ACC112 (cell line): ENCODE results near the gene GRIK1.

Experiments used
- H2AFZ ChIP-seq: fragments of 200-600 bp; sonication (generic); one replicate; pipeline ENCODE4 v1.6.0; 2017; ENCODE audit warnings: antibody characterized with exemption, low read length; ENCODE audit not compliant: unreplicated experiment
- H3K27ac ChIP-seq: fragments of 200-600 bp; sonication (generic); 2 replicates; pipeline ENCODE4 v1.5.1; 2014; ENCODE audit warnings: low read depth, mild to moderate bottlenecking, antibody characterized with exemption, low read length, moderate library complexity
- H3K27me3 ChIP-seq: fragments of 200-600 bp; sonication (generic); 2 replicates; pipeline ENCODE4 v1.6.1; 2014; ENCODE audit warnings: mild to moderate bottlenecking, antibody characterized with exemption, low read length, moderate library complexity, mixed read lengths; ENCODE audit not compliant: insufficient read depth
- H3K36me3 ChIP-seq: fragments of 200-600 bp; sonication (generic); 2 replicates; pipeline ENCODE4 v1.6.1; 2016; ENCODE audit warnings: mild to moderate bottlenecking, antibody characterized with exemption, low read length, moderate library complexity, mixed read lengths; ENCODE audit not compliant: insufficient read depth
- H3K4me1 ChIP-seq: fragments of 200-600 bp; sonication (generic); one replicate; pipeline ENCODE4 v1.6.1; 2016; ENCODE audit warnings: low read length, mixed read lengths; ENCODE audit not compliant: insufficient read depth, unreplicated experiment, control insufficient read depth
- H3K4me3 ChIP-seq: fragments of 200-600 bp; sonication (generic); 2 replicates; pipeline ENCODE4 v1.5.1; 2014; ENCODE audit warnings: mild to moderate bottlenecking, low read depth, low read length
- H3K79me2 ChIP-seq: fragments of 200-600 bp; sonication (generic); one replicate; pipeline ENCODE4 v1.6.0; 2016; ENCODE audit warnings: low read length; ENCODE audit not compliant: control insufficient read depth, unreplicated experiment, insufficient read depth

Gene GRIK1

GRCh38 chr21:29751473-29752185, 188.2 kb downstream of the GRIK1 start:
- H3K4me1 ChIP-seq = peaks cover 3% of the 10 kb centered on the region
- no peak overlapping the region for H3K4me3 ChIP-seq
- H3K27me3 ChIP-seq = no peaks in the 10 kb centered on the region
- H3K36me3 ChIP-seq = no peaks in the 10 kb centered on the region
- H3K79me2 ChIP-seq = no peaks in the 10 kb centered on the region
- H3K27ac ChIP-seq = no peak overlapping the region
- H2AFZ ChIP-seq = no peak overlapping the region

DNA sequence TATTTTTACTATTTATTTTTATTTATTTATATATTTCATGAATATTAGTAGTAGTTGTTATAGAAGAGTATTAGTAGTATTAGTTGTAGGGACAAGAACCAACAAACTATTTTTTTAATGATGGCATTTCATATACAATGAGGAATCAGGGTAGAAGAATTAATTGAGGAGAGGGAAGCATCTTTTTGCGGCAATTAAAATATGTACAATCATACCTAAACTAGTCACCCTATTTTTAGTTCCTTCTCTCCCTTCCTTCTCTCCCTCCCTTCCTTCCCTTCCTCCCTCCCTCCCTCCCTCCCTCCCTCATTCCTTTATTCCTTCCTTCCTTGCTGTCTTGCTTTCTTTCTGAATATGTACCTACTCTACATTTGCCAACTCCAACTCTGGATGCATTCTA, 189.8 kb downstream of the GRIK1 start:
- no peaks in the 10 kb centered on the region for H3K36me3 ChIP-seq
- no peak overlapping the region for H3K27ac ChIP-seq
- peaks cover 3% of the 10 kb centered on the region for H3K4me1 ChIP-seq
- no peaks in the 10 kb centered on the region for H3K27me3 ChIP-seq
- no peaks in the 10 kb centered on the region for H3K79me2 ChIP-seq
- no peak overlapping the region for H2AFZ ChIP-seq
- no peak overlapping the region for H3K4me3 ChIP-seq

DNA sequence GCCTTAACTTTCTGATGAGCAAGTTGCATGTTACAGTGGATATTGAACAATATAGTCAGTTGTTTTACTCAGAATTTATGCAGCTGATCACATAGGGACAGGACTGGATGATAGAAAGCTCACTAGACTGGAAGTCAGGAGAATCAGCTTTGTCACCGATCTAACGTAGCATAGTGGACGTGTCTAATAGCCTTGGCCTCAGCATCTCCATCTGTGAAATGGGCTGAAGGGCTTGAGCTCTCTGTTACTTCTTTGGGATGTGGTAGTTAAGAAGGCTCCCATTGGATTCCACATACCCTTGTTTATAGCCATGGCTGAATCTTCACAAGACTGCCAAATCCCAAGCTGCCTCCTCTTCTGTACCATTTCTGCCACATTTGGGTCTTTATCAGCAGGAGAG, 190.6 kb downstream of the GRIK1 start:
- H3K27me3 ChIP-seq = no peaks in the 10 kb centered on the region
- no peak overlapping the region for H2AFZ ChIP-seq
- peaks cover 3% of the 10 kb centered on the region for H3K4me1 ChIP-seq

GRCh38 chr21:29748391-29749167, 191.2 kb downstream of the GRIK1 start:
- no peak overlapping the region for H3K4me3 ChIP-seq
- H3K36me3 ChIP-seq = no peaks in the 10 kb centered on the region
- no peak overlapping the region for H3K27ac ChIP-seq
- no peaks in the 10 kb centered on the region for H3K27me3 ChIP-seq
- peaks cover 3% of the 10 kb centered on the region for H3K4me1 ChIP-seq
- H3K79me2 ChIP-seq = no peaks in the 10 kb centered on the region
- H2AFZ ChIP-seq = no peak overlapping the region

More for the DNA sequence above, 190.6 kb downstream of the GRIK1 start:
- Histone ChIP-seq H3K79me2 (no peaks in the 10 kb centered on the region), H3K36me3 (no peaks in the 10 kb centered on the region), H3K4me3 (no peak overlapping the region), H3K27ac (no peak overlapping the region)

GRCh38 chr21:29741761-29742160, 198.0 kb downstream of the GRIK1 start:
- Histone ChIP-seq H3K27me3 (no peaks in the 10 kb centered on the region), H3K4me3 (no peak overlapping the region), H2AFZ (no peak overlapping the region), H3K79me2 (no peaks in the 10 kb centered on the region), H3K36me3 (no peaks in the 10 kb centered on the region), H3K4me1 (no peaks in the 10 kb centered on the region), H3K27ac (no peak overlapping the region)

GRCh38 chr21:29739176-29739575, 200.6 kb downstream of the GRIK1 start:
- H3K27me3 ChIP-seq = no peaks in the 10 kb centered on the region
- H3K36me3 ChIP-seq = no peaks in the 10 kb centered on the region
- no peak overlapping the region for H3K27ac ChIP-seq
- no peak overlapping the region for H3K4me3 ChIP-seq
- H3K4me1 ChIP-seq = no peaks in the 10 kb centered on the region
- no peaks in the 10 kb centered on the region for H3K79me2 ChIP-seq
- no peak overlapping the region for H2AFZ ChIP-seq

DNA sequence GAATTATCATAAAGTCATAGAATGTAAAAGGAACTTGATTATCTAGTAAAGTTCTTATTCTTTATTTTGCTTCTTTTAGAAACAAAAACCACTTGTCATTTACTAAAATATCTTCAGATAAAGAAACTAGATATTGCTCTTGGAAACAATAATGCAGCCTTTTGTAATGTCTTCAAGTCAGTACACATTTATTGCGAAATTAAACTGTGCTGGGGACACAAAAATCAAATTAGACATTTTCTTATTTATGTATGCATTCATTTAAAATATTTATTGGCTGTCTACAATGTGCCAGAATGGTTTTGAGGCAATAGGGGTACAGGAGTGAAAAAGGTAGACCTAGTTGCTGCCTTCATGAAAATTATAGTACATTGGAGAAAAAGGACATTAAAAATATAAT, 201.1 kb downstream of the GRIK1 start:
- H3K4me3 ChIP-seq = no peak overlapping the region
- no peaks in the 10 kb centered on the region for H3K79me2 ChIP-seq
- H3K27ac ChIP-seq = no peak overlapping the region
- no peak overlapping the region for H2AFZ ChIP-seq
- no peaks in the 10 kb centered on the region for H3K36me3 ChIP-seq
- H3K4me1 ChIP-seq = no peaks in the 10 kb centered on the region
- no peaks in the 10 kb centered on the region for H3K27me3 ChIP-seq

GRCh38 chr21:29737186-29737585, 202.6 kb downstream of the GRIK1 start:
- Histone ChIP-seq H3K4me1 (no peaks in the 10 kb centered on the region), H2AFZ (no peak overlapping the region), H3K27me3 (no peaks in the 10 kb centered on the region), H3K36me3 (no peaks in the 10 kb centered on the region), H3K4me3 (no peak overlapping the region), H3K27ac (no peak overlapping the region), H3K79me2 (no peaks in the 10 kb centered on the region)

DNA sequence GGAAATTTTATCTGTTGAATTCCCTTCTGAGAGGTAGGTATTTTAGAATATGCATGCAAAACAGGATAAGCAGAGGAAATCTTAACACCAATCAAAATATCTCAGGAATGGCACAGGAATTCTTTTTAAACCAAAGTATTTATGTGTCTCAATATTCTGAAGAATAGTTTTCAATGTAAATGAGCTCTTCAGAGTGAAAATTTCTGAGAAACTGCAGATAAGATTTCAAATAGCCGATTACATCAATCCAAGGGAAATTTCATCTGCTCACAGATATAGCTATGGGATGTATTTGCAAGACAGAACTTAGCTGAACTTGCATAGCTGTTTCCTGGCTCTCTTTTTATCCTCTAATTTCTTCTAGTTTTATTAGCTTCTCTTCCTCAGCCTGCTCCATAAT, 209.5 kb downstream of the GRIK1 start:
- H3K4me3 ChIP-seq = no peak overlapping the region
- H3K4me1 ChIP-seq = no peaks in the 10 kb centered on the region
- H3K79me2 ChIP-seq = no peaks in the 10 kb centered on the region
- H3K27ac ChIP-seq = no peak overlapping the region
- no peaks in the 10 kb centered on the region for H3K36me3 ChIP-seq
- H2AFZ ChIP-seq = no peak overlapping the region
- H3K27me3 ChIP-seq = no peaks in the 10 kb centered on the region

DNA sequence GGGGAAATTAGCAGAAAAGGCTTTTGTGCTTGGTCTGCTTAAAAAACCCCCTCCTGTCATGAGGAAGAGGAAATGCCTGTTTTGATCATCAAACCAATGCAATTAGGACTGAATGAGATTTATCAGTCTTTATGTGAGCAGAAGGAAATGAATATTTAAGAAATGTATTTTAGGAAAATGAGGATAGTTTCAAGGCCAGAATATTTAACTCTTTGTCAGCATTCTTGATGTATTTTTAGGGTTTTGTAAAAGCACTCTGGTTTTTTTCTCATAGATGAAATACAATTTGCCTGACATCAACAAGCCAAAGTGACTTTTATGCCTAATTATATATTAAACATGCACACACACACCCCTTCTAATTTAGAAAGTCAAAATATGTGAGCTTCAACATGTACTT, 213.8 kb downstream of the GRIK1 start:
- Histone ChIP-seq H3K27me3 (no peaks in the 10 kb centered on the region), H2AFZ (no peak overlapping the region), H3K4me1 (no peaks in the 10 kb centered on the region), H3K36me3 (no peaks in the 10 kb centered on the region), H3K4me3 (no peak overlapping the region), H3K27ac (no peak overlapping the region), H3K79me2 (no peaks in the 10 kb centered on the region)
